SJSA1 (cell line): ENCODE measurements around the gene TMEM225B. TPM values are rescaled to one million over a fixed set of nuclear protein-coding genes. Genes with fewer than 3 reads are reported as not detected.

Experiments
- DNase-seq, 2 experiments: peaks; one replicate each; pipeline ENCODE4 v3.0.0-alpha.2; 2015 to 2020; ENCODE audit warnings: low spot score in 2 of 2, low read depth in 1 of 2
- H3K27ac ChIP-seq: fragments of 250-450 bp; sonication (Bioruptor Pico); 2 replicates; pipeline ENCODE4 v1.5.1; 2020; ENCODE audit warnings: mild to moderate bottlenecking, moderate library complexity
- H3K27me3 ChIP-seq: fragments of 250-450 bp; sonication (Bioruptor Pico); replicated peaks from 2 replicates; pipeline ENCODE4 v1.5.1; 2020; ENCODE audit warnings: mild to moderate bottlenecking, moderate library complexity
- H3K36me3 ChIP-seq: fragments of 250-450 bp; sonication (Bioruptor Pico); 2 replicates; pipeline ENCODE4 v1.5.1; 2020; ENCODE audit warnings: mild to moderate bottlenecking
- H3K4me1 ChIP-seq: fragments of 250-450 bp; sonication (Bioruptor Pico); replicated peaks from 2 replicates; pipeline ENCODE4 v1.6.1; 2021; ENCODE audit warnings: mild to moderate bottlenecking
- H3K4me3 ChIP-seq: fragments of 250-450 bp; sonication (Bioruptor Pico); 2 replicates; pipeline ENCODE4 v1.5.1; 2020; ENCODE audit warnings: mild to moderate bottlenecking
- H3K9me3 ChIP-seq: fragments of 250-450 bp; sonication (Bioruptor Pico); replicated peaks from 2 replicates; pipeline ENCODE4 v1.5.1; 2020; ENCODE audit warnings: mild to moderate bottlenecking
- total RNA-seq: library from RNA; depleted of rRNA; stranded (reverse); fragments of >200 nt; shearing (Covaris generic); gene quantifications from 2 replicates; pipeline ENCODE4 v1.2.3, GENCODE V29; 2014

TMEM225B gene
- total RNA-seq, 1 experiment from 2014 or later, result 1.1 TPM

- Histone ChIP-seq H3K36me3 (no peaks in the 10 kb centered on the region), H3K4me1 (no peaks in the 10 kb centered on the region), H3K9me3 (no peaks in the 10 kb centered on the region), H3K4me3 (no peak overlapping the region), H3K27me3 (no peaks in the 10 kb centered on the region), H3K27ac (no peak overlapping the region)
- no peak for DNase-seq
Measured at GRCh38 chr7:99599836-99600235, 1.8 kb downstream of the TMEM225B start.

- Histone ChIP-seq H3K27ac (no peak overlapping the region), H3K36me3 (no peaks in the 10 kb centered on the region), H3K4me3 (no peak overlapping the region), H3K27me3 (no peaks in the 10 kb centered on the region), H3K4me1 (no peaks in the 10 kb centered on the region), H3K9me3 (no peaks in the 10 kb centered on the region)
- DNase-seq, result no peak
Measured at GRCh38 chr7:99601656-99602310, 3.7 kb downstream of the TMEM225B start.

- no peaks in the 10 kb centered on the region for H3K27me3 ChIP-seq
- DNase-seq, result no peak
- H3K4me1 ChIP-seq, result no peaks in the 10 kb centered on the region
- no peak overlapping the region for H3K4me3 ChIP-seq
- no peaks in the 10 kb centered on the region for H3K36me3 ChIP-seq
- H3K9me3 ChIP-seq, result no peaks in the 10 kb centered on the region
- no peak overlapping the region for H3K27ac ChIP-seq
Measured at GRCh38 chr7:99605527-99605926, 7.5 kb downstream of the TMEM225B start.

- no peaks in the 10 kb centered on the region for H3K27me3 ChIP-seq
- no peaks in the 10 kb centered on the region for H3K36me3 ChIP-seq
- no peak overlapping the region for H3K27ac ChIP-seq
- H3K4me3 ChIP-seq, result no peak overlapping the region
- no peaks in the 10 kb centered on the region for H3K4me1 ChIP-seq
- DNase-seq, result no peak
- no peaks in the 10 kb centered on the region for H3K9me3 ChIP-seq
Measured at GRCh38 chr7:99606531-99606930, 8.5 kb downstream of the TMEM225B start.

GRCh38 chr7:99607548-99607947 is 9.5 kb downstream of the TMEM225B start:
- Histone ChIP-seq H3K27ac (no peak overlapping the region), H3K4me1 (no peaks in the 10 kb centered on the region)
- DNase-seq, result no peak

GRCh38 chr7:99614495-99614894 is 16.4 kb downstream of the TMEM225B start:
- Histone ChIP-seq H3K9me3 (no peaks in the 10 kb centered on the region), H3K27me3 (no peaks in the 10 kb centered on the region), H3K27ac (no peak overlapping the region), H3K4me3 (no peak overlapping the region), H3K4me1 (peaks cover 30% of the 10 kb centered on the region), H3K36me3 (peaks cover 9% of the 10 kb centered on the region)
- DNase-seq, result no peak

More at GRCh38 chr7:99607548-99607947, 9.5 kb downstream of the TMEM225B start:
- Histone ChIP-seq H3K4me3 (no peak overlapping the region), H3K9me3 (no peaks in the 10 kb centered on the region), H3K27me3 (no peaks in the 10 kb centered on the region), H3K36me3 (no peaks in the 10 kb centered on the region)

- Histone ChIP-seq H3K27me3 (no peaks in the 10 kb centered on the region), H3K9me3 (no peaks in the 10 kb centered on the region), H3K36me3 (peaks cover 24% of the 10 kb centered on the region), H3K27ac (no peak overlapping the region), H3K4me3 (peak overlapping the region; percentile 78), H3K4me1 (peaks cover 45% of the 10 kb centered on the region)
- no peak for DNase-seq
Measured at GRCh38 chr7:99615989-99616358, 17.9 kb downstream of the TMEM225B start.

- peaks cover 30% of the 10 kb centered on the region for H3K36me3 ChIP-seq
- DNase-seq, result peak; percentile 89 to 91
- H3K4me3 ChIP-seq, result peak within 1 kb of the TSS; percentile 78
- H3K27ac ChIP-seq, result peak within 1 kb of the TSS; percentile 78
- no peaks in the 10 kb centered on the region for H3K27me3 ChIP-seq
- H3K4me1 ChIP-seq, result peaks cover 51% of the 10 kb centered on the region
- H3K9me3 ChIP-seq, result no peaks in the 10 kb centered on the region
Measured at GRCh38 chr7:99616359-99617191, 18.5 kb downstream of the TMEM225B start, which contains the start of gene ZSCAN25. Gene ZSCAN25, plus strand, starts transcription at chr7:99616946. Its CDS starts 2,661 bp downstream, at chr7:99619607.

- H3K27ac ChIP-seq, result peak overlapping the region; percentile 78
- peaks cover 58% of the 10 kb centered on the region for H3K4me1 ChIP-seq
- H3K36me3 ChIP-seq, result peaks cover 37% of the 10 kb centered on the region
- DNase-seq, result peak in 1 of 2 experiments; percentile 38
- peak overlapping the region; percentile 78 for H3K4me3 ChIP-seq
- H3K9me3 ChIP-seq, result no peaks in the 10 kb centered on the region
- no peaks in the 10 kb centered on the region for H3K27me3 ChIP-seq
Measured at GRCh38 chr7:99617192-99617781, 19.2 kb downstream of the TMEM225B start.

- H3K27ac ChIP-seq, result peak overlapping the region; percentile 78
- DNase-seq, result peak; percentile 87 to 91
- peaks cover 70% of the 10 kb centered on the region for H3K4me1 ChIP-seq
- H3K36me3 ChIP-seq, result peaks cover 44% of the 10 kb centered on the region
- no peaks in the 10 kb centered on the region for H3K27me3 ChIP-seq
- H3K9me3 ChIP-seq, result no peaks in the 10 kb centered on the region
- peak overlapping the region; percentile 78; the same call in 1 of the 2 replicates for H3K4me3 ChIP-seq
Measured at GRCh38 chr7:99618726-99619125, 20.7 kb downstream of the TMEM225B start.

GRCh38 chr7:99619571-99620130 is 21.6 kb downstream of the TMEM225B start:
- H3K36me3 ChIP-seq, result peaks cover 53% of the 10 kb centered on the region
- no peaks in the 10 kb centered on the region for H3K9me3 ChIP-seq
- peak overlapping the region; percentile 78 for H3K27ac ChIP-seq
- H3K27me3 ChIP-seq, result no peaks in the 10 kb centered on the region
- peaks cover 79% of the 10 kb centered on the region for H3K4me1 ChIP-seq
- peak in 1 of 2 experiments; percentile 41 for DNase-seq
- no peak overlapping the region for H3K4me3 ChIP-seq

GRCh38 chr7:99621271-99621670 is 23.2 kb downstream of the TMEM225B start:
- Histone ChIP-seq H3K4me3 (no peak overlapping the region), H3K36me3 (peaks cover 70% of the 10 kb centered on the region)

GRCh38 chr7:99622596-99622995 is 24.5 kb downstream of the TMEM225B start:
- no peak overlapping the region for H3K4me3 ChIP-seq
- no peaks in the 10 kb centered on the region for H3K27me3 ChIP-seq
- peak; percentile 69 to 71 for DNase-seq
- H3K9me3 ChIP-seq, result no peaks in the 10 kb centered on the region
- peak overlapping the region; percentile 36 for H3K27ac ChIP-seq
- H3K36me3 ChIP-seq, result peaks cover 80% of the 10 kb centered on the region
- H3K4me1 ChIP-seq, result peaks cover 91% of the 10 kb centered on the region

More at GRCh38 chr7:99621271-99621670, 23.2 kb downstream of the TMEM225B start:
- no peak for DNase-seq
- H3K9me3 ChIP-seq, result no peaks in the 10 kb centered on the region
- H3K27me3 ChIP-seq, result no peaks in the 10 kb centered on the region
- H3K4me1 ChIP-seq, result peaks cover 89% of the 10 kb centered on the region
- 0 out of 2 replicates have a peak overlapping the region, but pooled peaks have one; percentile 78 for H3K27ac ChIP-seq
